ENCODE measurements around the gene MGST2.

GRCh38 chr4:139665079-139665689 lies 435 bp upstream of the MGST2 start:
- no peak for TF ChIP-seq POLR2AphosphoS5 (IDR thresholded peaks at IDR 0.05; ENCODE audit: borderline replicate concordance, low read depth, low read length)
- no peak for TF ChIP-seq EZH2 (IDR thresholded peaks at IDR 0.05)
- no peak for TF ChIP-seq FOXP2 (optimal IDR thresholded peaks at IDR 0.05; ENCODE audit: control extremely low read depth, extremely low read length, insufficient read depth)
